HCT116 (cell line): ENCODE data around the gene LRP1B.

Experiments used
- CEBPB ChIP-seq: IDR thresholded peaks from 2 replicates; pipeline ENCODE4 v1.6.1; 2012; ENCODE audit warnings: low read depth
- CTCF ChIP-seq, 3 experiments: fragments of 200-600 bp in 1 of 3; sonication (generic) in 1 of 3; IDR thresholded peaks in 2 of 3; conservative IDR thresholded peaks in 1 of 3; 2 replicates each; pipeline ENCODE4 v1.5.1; 2012 to 2017; ENCODE audit warnings: low read depth in 2 of 3, low read length in 2 of 3, antibody characterized with exemption in 1 of 3, borderline replicate concordance in 1 of 3, control low read depth in 1 of 3, mild to moderate bottlenecking in 1 of 3, mixed read lengths in 1 of 3, mixed run types in 1 of 3, moderate library complexity in 1 of 3; ENCODE audit not compliant: insufficient read depth in 1 of 3
- ELF1 ChIP-seq: IDR thresholded peaks from 2 replicates; pipeline ENCODE4 v1.6.1; 2012; ENCODE audit warnings: low read depth, borderline replicate concordance
- EZH2 ChIP-seq: fragments of 200-600 bp; sonication (generic); IDR thresholded peaks from 2 replicates; pipeline ENCODE4 v1.6.1; 2017; ENCODE audit warnings: antibody characterized with exemption, mixed run types
- JUND ChIP-seq: IDR thresholded peaks from 2 replicates; pipeline ENCODE4 v1.6.1; 2012
- POLR2A ChIP-seq: IDR thresholded peaks from 2 replicates; pipeline ENCODE4 v1.7.0; 2011; ENCODE audit warnings: borderline replicate concordance; ENCODE audit not compliant: insufficient read depth, insufficient read length; ENCODE audit errors: extremely low read depth
- POLR2AphosphoS5 ChIP-seq: IDR thresholded peaks from 2 replicates; pipeline ENCODE4 v1.6.1; 2011; ENCODE audit warnings: mild to moderate bottlenecking, low read depth, low read length, moderate library complexity
- RAD21 ChIP-seq: IDR thresholded peaks from 2 replicates; pipeline ENCODE4 v1.6.1; 2012; ENCODE audit warnings: low read depth, mild to moderate bottlenecking
- REST ChIP-seq: IDR thresholded peaks from 2 replicates; pipeline ENCODE4 v1.6.1; 2012; ENCODE audit warnings: low read depth
- SIN3A ChIP-seq: IDR thresholded peaks from 2 replicates; pipeline ENCODE4 v1.6.1; 2012; ENCODE audit warnings: low read depth
- SP1 ChIP-seq: IDR thresholded peaks from 2 replicates; pipeline ENCODE4 v1.6.1; 2012; ENCODE audit warnings: low read depth
- SRF ChIP-seq: IDR thresholded peaks from 2 replicates; pipeline ENCODE4 v1.6.1; 2012; ENCODE audit warnings: low read depth
- YY1 ChIP-seq: IDR thresholded peaks from 2 replicates; pipeline ENCODE4 v1.6.1; 2011; ENCODE audit warnings: low read length, low read depth, moderate library complexity, mild to moderate bottlenecking; ENCODE audit not compliant: insufficient replicate concordance; ENCODE audit errors: extremely low read depth

DNA sequence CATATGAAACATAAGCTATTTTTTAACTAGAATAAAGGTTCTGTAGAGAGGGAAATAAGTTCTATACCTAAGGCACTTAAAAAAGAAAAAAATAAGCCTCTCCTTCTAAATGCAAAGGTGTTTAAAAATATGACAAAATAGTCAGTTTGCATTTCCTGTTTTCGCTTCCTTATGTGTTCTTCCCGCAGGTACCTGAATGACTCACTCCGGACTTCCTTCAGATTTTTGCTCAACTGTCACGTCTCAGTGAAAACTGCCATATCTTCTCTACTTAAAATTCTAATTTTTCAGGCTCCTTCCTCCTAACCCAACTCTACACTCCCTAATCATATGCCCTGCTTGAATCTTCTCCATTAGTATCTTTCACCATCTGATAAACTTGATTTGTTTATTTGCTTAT, 1333.1 kb downstream of the LRP1B start:
- TF ChIP-seq REST, result no peak
- no peak for TF ChIP-seq CTCF (IDR thresholded peaks at IDR 0.05 in 2 of 3, conservative IDR thresholded peaks at IDR 0.05 in 1 of 3; ENCODE audit: borderline replicate concordance in 1 of 3, insufficient read depth in 1 of 3, low read depth in 2 of 3, low read length in 2 of 3)
- TF ChIP-seq RAD21, result no peak
- TF ChIP-seq POLR2A, result no peak
- TF ChIP-seq POLR2AphosphoS5, result no peak
- no peak for TF ChIP-seq SIN3A
- TF ChIP-seq SRF, result 0 out of 2 replicates have a peak, but pooled peaks have one; percentile 33
- TF ChIP-seq YY1, result no peak
- TF ChIP-seq JUND, result peak; percentile 61
- TF ChIP-seq EZH2, result no peak
- TF ChIP-seq ELF1, result peak; percentile 43
- TF ChIP-seq SP1, result no peak
- peak; percentile 23; the same call in 1 of the 2 replicates for TF ChIP-seq CEBPB
